Measurements from ENCODE around the gene CLCN7. TPM values are rescaled to one million over a fixed set of nuclear protein-coding genes. Genes with fewer than 3 reads are reported as not detected.

Gene CLCN7
- total and polyA plus RNA-seq, 9 of the 15 experiments (the other 6 are each of a cell fraction or from before 2014, with no cell fraction given): 0.06 to 126 (median 18.7) TPM

DNA sequence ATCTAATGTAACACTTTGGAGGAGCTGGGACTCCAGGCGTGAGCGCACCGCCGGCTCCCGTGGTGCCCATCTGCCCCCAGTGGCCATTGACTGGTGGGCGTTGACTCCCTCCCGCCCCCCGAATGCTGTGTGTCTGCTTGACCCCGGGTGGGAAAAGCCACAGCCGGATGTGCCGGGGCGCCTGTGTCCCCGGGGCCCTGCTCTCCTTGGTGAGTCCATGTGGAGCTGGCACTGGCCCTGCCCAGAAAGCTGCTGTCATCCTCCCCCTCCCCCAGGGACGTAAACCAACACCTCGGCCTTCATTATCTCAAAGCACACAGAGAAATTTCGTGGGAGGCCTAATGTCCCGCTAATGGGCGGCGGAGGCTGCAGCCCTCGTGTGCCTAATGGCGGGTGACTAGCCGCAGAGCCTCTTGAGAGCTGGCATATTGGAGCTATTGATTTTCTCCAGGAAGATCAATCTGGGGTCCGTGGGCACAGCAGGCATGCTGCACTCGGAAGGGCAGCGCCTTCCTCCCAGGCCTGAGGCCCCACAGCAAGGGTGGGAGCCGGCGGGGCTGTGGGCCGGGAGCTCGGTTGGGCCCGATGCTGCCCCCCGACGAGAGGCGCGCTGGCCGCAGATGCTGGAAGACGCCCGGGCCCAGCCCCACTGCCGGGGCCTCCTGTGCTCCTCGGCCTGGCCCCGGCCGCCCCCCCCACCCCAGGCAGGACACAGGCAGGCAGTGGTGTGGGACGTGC is 47.9 kb downstream of the CLCN7 start (continued):
- TF ChIP-seq ASH1L (IDR thresholded peaks at IDR 0.05; ENCODE audit: borderline replicate concordance, low read depth, partially characterized antibody): no peak
- TF ChIP-seq L3MBTL2 (IDR thresholded peaks at IDR 0.05): 0 out of 2 replicates have a peak, but pooled peaks have one; percentile 22
- peak; percentile 15; the same call in 1 of the 2 replicates for TF ChIP-seq RBFOX2 (IDR thresholded peaks at IDR 0.05; ENCODE audit: low read depth, low read length)
- TF ChIP-seq YY1 (IDR thresholded peaks at IDR 0.05; ENCODE audit: borderline replicate concordance in 1 of 3, control insufficient read depth in 1 of 3, extremely low read depth in 1 of 3, insufficient read depth in 3 of 3, insufficient read length in 1 of 3, insufficient replicate concordance in 2 of 3, low read depth in 1 of 3, low read length in 2 of 3): peak in 1 of 3 experiments; percentile 36
- TF ChIP-seq, protein P1, sequence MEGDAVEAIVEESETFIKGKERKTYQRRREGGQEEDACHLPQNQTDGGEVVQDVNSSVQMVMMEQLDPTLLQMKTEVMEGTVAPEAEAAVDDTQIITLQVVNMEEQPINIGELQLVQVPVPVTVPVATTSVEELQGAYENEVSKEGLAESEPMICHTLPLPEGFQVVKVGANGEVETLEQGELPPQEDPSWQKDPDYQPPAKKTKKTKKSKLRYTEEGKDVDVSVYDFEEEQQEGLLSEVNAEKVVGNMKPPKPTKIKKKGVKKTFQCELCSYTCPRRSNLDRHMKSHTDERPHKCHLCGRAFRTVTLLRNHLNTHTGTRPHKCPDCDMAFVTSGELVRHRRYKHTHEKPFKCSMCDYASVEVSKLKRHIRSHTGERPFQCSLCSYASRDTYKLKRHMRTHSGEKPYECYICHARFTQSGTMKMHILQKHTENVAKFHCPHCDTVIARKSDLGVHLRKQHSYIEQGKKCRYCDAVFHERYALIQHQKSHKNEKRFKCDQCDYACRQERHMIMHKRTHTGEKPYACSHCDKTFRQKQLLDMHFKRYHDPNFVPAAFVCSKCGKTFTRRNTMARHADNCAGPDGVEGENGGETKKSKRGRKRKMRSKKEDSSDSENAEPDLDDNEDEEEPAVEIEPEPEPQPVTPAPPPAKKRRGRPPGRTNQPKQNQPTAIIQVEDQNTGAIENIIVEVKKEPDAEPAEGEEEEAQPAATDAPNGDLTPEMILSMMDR (IDR thresholded peaks at IDR 0.05 in 2 of 3, conservative IDR thresholded peaks at IDR 0.05 in 1 of 3; ENCODE audit: insufficient read depth in 2 of 3, low read depth in 1 of 3, low read length in 3 of 3): peak in 1 of 3 experiments; percentile 14; a peak in 1 of 6 replicates
- TF ChIP-seq, protein P2, sequence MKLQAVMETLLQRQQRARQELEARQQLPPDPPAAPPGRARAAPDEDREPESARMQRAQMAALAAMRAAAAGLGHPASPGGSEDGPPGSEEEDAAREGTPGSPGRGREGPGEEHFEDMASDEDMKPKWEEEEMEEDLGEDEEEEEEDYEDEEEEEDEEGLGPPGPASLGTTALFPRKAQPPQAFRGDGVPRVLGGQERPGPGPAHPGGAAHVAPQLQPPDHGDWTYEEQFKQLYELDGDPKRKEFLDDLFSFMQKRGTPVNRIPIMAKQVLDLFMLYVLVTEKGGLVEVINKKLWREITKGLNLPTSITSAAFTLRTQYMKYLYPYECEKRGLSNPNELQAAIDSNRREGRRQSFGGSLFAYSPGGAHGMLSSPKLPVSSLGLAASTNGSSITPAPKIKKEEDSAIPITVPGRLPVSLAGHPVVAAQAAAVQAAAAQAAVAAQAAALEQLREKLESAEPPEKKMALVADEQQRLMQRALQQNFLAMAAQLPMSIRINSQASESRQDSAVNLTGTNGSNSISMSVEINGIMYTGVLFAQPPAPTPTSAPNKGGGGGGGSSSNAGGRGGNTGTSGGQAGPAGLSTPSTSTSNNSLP (IDR thresholded peaks at IDR 0.05; ENCODE audit: borderline replicate concordance, low read depth, low read length): no peak
- TF ChIP-seq TOE1 (IDR thresholded peaks at IDR 0.05; ENCODE audit: borderline replicate concordance): no peak
- no peak for TF ChIP-seq TOE1 (CRISPR knock-in tag; IDR thresholded peaks at IDR 0.05; ENCODE audit: borderline replicate concordance, low read depth)
- no peak for TF ChIP-seq RAD21 (CRISPR knock-in tag; conservative IDR thresholded peaks at IDR 0.05 in 1 of 2, IDR thresholded peaks at IDR 0.05 in 1 of 2)
- TF ChIP-seq CBFA2T3 (IDR thresholded peaks at IDR 0.05): peak; percentile 24; the same call in 1 of the 2 replicates
- TF ChIP-seq ZNF384 (IDR thresholded peaks at IDR 0.05; ENCODE audit: low read depth, low read length): no peak
- TF ChIP-seq ZNF592 (IDR thresholded peaks at IDR 0.05): peak; percentile 33; the same call in 1 of the 2 replicates
- no peak for TF ChIP-seq SLC30A9 (CRISPR knock-in tag; IDR thresholded peaks at IDR 0.05)
- TF ChIP-seq ZNF79 (CRISPR knock-in tag; IDR thresholded peaks at IDR 0.05; ENCODE audit: low read depth): no peak
- TF ChIP-seq ZBTB33 (CRISPR knock-in tag; IDR thresholded peaks at IDR 0.05): peak; percentile 89

All from K562 (cell line).